Fibroblast of lung (primary cell): ENCODE results near the gene KCTD10. TPM values are rescaled to one million over a fixed set of nuclear protein-coding genes. Genes with fewer than 3 reads are reported as not detected.

Experiments used
- DNase-seq, 2 donors: peaks; one replicate each; pipeline versions ENCODE4 v3.0.0 to v3.0.0-alpha.2; 2010; ENCODE audit warnings: low read depth in 2 of 2
- H2AFZ ChIP-seq: 2 replicates; pipeline ENCODE4 v1.5.1; 2012; ENCODE audit warnings: low read length, control low read depth, inconsistent platforms
- H3K27ac ChIP-seq: 2 replicates; pipeline ENCODE4 v1.5.1; 2011; ENCODE audit warnings: low read length, control low read depth; ENCODE audit not compliant: insufficient read depth
- H3K27me3 ChIP-seq: 2 replicates; pipeline ENCODE4 v1.5.1; 2011; ENCODE audit warnings: mild to moderate bottlenecking, low read length; ENCODE audit not compliant: control insufficient read depth, insufficient read depth
- H3K36me3 ChIP-seq: 2 replicates; pipeline ENCODE4 v1.5.1; 2011; ENCODE audit warnings: low read length; ENCODE audit not compliant: control insufficient read depth, insufficient read depth
- H3K4me1 ChIP-seq: 2 replicates; pipeline ENCODE4 v1.5.1; 2011; ENCODE audit warnings: low read length; ENCODE audit not compliant: control insufficient read depth, insufficient read depth; ENCODE audit errors: extremely low read depth
- H3K4me2 ChIP-seq: 2 replicates; pipeline ENCODE4 v1.5.1; 2011; ENCODE audit warnings: low read length, control low read depth; ENCODE audit not compliant: insufficient read depth; ENCODE audit errors: extremely low read depth
- H3K4me3 ChIP-seq, 4 experiments: fragments of 200-600 bp in 1 of 4; sonication (generic) in 1 of 4; replicated peaks in 1 of 4; 2 replicates each; pipeline ENCODE4 v1.5.1; 2011 to 2016; ENCODE audit warnings: low read length in 4 of 4, low read depth in 3 of 4, mild to moderate bottlenecking in 3 of 4, control low read depth in 2 of 4, inconsistent platforms in 1 of 4, mixed read lengths in 1 of 4; ENCODE audit not compliant: insufficient read depth in 1 of 4; ENCODE audit errors: control extremely low read depth in 1 of 4
- H3K79me2 ChIP-seq: 2 replicates; pipeline ENCODE4 v1.5.1; 2012; ENCODE audit warnings: mild to moderate bottlenecking, low read length, inconsistent platforms; ENCODE audit not compliant: control insufficient read depth, insufficient read depth
- H3K9ac ChIP-seq: 2 replicates; pipeline ENCODE4 v1.5.1; 2011; ENCODE audit warnings: mild to moderate bottlenecking, low read length, control low read depth; ENCODE audit not compliant: insufficient read depth
- H3K9me3 ChIP-seq: 2 replicates; pipeline ENCODE4 v1.5.1; 2012; ENCODE audit warnings: low read depth, low read length; ENCODE audit not compliant: control insufficient read depth, insufficient read depth
- H4K20me1 ChIP-seq: 2 replicates; pipeline ENCODE4 v1.5.1; 2011; ENCODE audit warnings: low read length; ENCODE audit not compliant: control insufficient read depth, insufficient read depth; ENCODE audit errors: extremely low read depth
- CTCF ChIP-seq, 2 donors: IDR thresholded peaks in 1 of 2; conservative IDR thresholded peaks in 1 of 2; 1 replicate in 1 of 2; 2 replicates in 1 of 2; pipeline ENCODE4 v1.5.1; 2011 to 2012; ENCODE audit warnings: low read length in 2 of 2, control low read depth in 1 of 2, inconsistent platforms in 1 of 2, low read depth in 1 of 2, mild to moderate bottlenecking in 1 of 2
- EZH2 ChIP-seq: IDR thresholded peaks from 2 replicates; pipeline ENCODE4 v1.5.1; 2012; ENCODE audit warnings: low read length, control low read depth, mild to moderate bottlenecking; ENCODE audit errors: missing control alignments
- polyA plus RNA-seq, 2 donors: library from polyadenylated mRNA; depleted of rRNA in 1 of 2; stranded (reverse) in 1 of 2; unstranded in 1 of 2; fragments of >200 nt; gene quantifications; 2 replicates each; pipeline ENCODE4 v1.2.1, GENCODE V29; 2011 to 2012; ENCODE audit warnings: missing spikeins in 1 of 2
- total RNA-seq: library from RNA; depleted of rRNA; stranded (reverse); fragments of >200 nt; gene quantifications from 2 replicates; pipeline ENCODE4 v1.2.1, GENCODE V29; 2014

The KCTD10 gene
- total and polyA plus RNA-seq, 2 donors (not counting 1 experiment from before 2014, with no cell fraction given): 106 to 190 TPM

GRCh38 chr12:109524466-109525278 lies 47.6 kb upstream of the KCTD10 start:
- Histone ChIP-seq H3K27ac (no peak overlapping the region), H3K27me3 (no peaks in the 10 kb centered on the region), H3K9me3 (no peaks in the 10 kb centered on the region), H3K36me3 (peaks cover 22% of the 10 kb centered on the region), H3K79me2 (no peaks in the 10 kb centered on the region), H3K4me2 (no peak overlapping the region), H3K4me1 (peaks cover under 1% of the 10 kb centered on the region), H4K20me1 (no peaks in the 10 kb centered on the region), H3K9ac (no peak overlapping the region), H3K4me3 (no peak overlapping the region), H2AFZ (no peak overlapping the region)
- no peak for TF ChIP-seq CTCF (conservative IDR thresholded peaks at IDR 0.05 in 1 of 2, IDR thresholded peaks at IDR 0.05 in 1 of 2; ENCODE audit: low read depth in 1 of 2, low read length in 2 of 2)
- no peak for TF ChIP-seq EZH2
- no peak for DNase-seq

GRCh38 chr12:109523504-109523903 lies 46.4 kb upstream of the KCTD10 start:
- H3K79me2 ChIP-seq: no peaks in the 10 kb centered on the region
- H3K4me3 ChIP-seq: no peak overlapping the region
- H4K20me1 ChIP-seq: no peaks in the 10 kb centered on the region
- H3K9me3 ChIP-seq: no peaks in the 10 kb centered on the region
- H3K36me3 ChIP-seq: peaks cover 22% of the 10 kb centered on the region
- H3K4me2 ChIP-seq: no peak overlapping the region
- H2AFZ ChIP-seq: no peak overlapping the region
- no peak overlapping the region for H3K9ac ChIP-seq
- no peaks in the 10 kb centered on the region for H3K27me3 ChIP-seq
- no peak for DNase-seq
- TF ChIP-seq CTCF (conservative IDR thresholded peaks at IDR 0.05 in 1 of 2, IDR thresholded peaks at IDR 0.05 in 1 of 2; ENCODE audit: low read depth in 1 of 2, low read length in 2 of 2) (no peak), EZH2 (no peak)
- no peak overlapping the region for H3K27ac ChIP-seq
- H3K4me1 ChIP-seq: peaks cover 7% of the 10 kb centered on the region

GRCh38 chr12:109523071-109523470 lies 46.0 kb upstream of the KCTD10 start:
- no peak overlapping the region for H3K9ac ChIP-seq
- H3K9me3 ChIP-seq: no peaks in the 10 kb centered on the region
- no peaks in the 10 kb centered on the region for H3K79me2 ChIP-seq
- DNase-seq: no peak
- TF ChIP-seq CTCF (conservative IDR thresholded peaks at IDR 0.05 in 1 of 2, IDR thresholded peaks at IDR 0.05 in 1 of 2; ENCODE audit: low read depth in 1 of 2, low read length in 2 of 2) (no peak), EZH2 (no peak)
- H3K4me2 ChIP-seq: no peak overlapping the region
- no peak overlapping the region for H3K4me3 ChIP-seq
- H2AFZ ChIP-seq: no peak overlapping the region
- no peak overlapping the region for H3K27ac ChIP-seq
- H4K20me1 ChIP-seq: no peaks in the 10 kb centered on the region
- H3K27me3 ChIP-seq: no peaks in the 10 kb centered on the region
- H3K4me1 ChIP-seq: peaks cover 7% of the 10 kb centered on the region
- H3K36me3 ChIP-seq: peaks cover 22% of the 10 kb centered on the region
